Liver (tissue), 3 donors: ENCODE results near the gene MXD4.

Experiments
- HNF4G ChIP-seq: IDR thresholded peaks from 2 replicates; pipeline ENCODE4 v1.6.1; 2016; ENCODE audit warnings: antibody characterized with exemption
- TF ChIP-seq, protein P1 (sequence below): fragments of 150-350 bp; IDR thresholded peaks from 2 replicates; pipeline ENCODE4 v1.5.1; 2017; ENCODE audit warnings: improper control_type of control experiment, low read depth, low read length; ENCODE audit not compliant: missing input control
- donor health status: healthy.
- donor health status: healthy.

GRCh38 chr4:2259036-2259540, 2.8 kb downstream of the MXD4 start:
- TF ChIP-seq, protein P1, sequence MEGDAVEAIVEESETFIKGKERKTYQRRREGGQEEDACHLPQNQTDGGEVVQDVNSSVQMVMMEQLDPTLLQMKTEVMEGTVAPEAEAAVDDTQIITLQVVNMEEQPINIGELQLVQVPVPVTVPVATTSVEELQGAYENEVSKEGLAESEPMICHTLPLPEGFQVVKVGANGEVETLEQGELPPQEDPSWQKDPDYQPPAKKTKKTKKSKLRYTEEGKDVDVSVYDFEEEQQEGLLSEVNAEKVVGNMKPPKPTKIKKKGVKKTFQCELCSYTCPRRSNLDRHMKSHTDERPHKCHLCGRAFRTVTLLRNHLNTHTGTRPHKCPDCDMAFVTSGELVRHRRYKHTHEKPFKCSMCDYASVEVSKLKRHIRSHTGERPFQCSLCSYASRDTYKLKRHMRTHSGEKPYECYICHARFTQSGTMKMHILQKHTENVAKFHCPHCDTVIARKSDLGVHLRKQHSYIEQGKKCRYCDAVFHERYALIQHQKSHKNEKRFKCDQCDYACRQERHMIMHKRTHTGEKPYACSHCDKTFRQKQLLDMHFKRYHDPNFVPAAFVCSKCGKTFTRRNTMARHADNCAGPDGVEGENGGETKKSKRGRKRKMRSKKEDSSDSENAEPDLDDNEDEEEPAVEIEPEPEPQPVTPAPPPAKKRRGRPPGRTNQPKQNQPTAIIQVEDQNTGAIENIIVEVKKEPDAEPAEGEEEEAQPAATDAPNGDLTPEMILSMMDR, result no peak
- TF ChIP-seq HNF4G, result no peak
